Measurements from ENCODE around the gene WSCD2.
A peak's percentile ranks its signal among the peaks of the same experiment; 100 is the strongest.

WSCD2 gene

DNA sequence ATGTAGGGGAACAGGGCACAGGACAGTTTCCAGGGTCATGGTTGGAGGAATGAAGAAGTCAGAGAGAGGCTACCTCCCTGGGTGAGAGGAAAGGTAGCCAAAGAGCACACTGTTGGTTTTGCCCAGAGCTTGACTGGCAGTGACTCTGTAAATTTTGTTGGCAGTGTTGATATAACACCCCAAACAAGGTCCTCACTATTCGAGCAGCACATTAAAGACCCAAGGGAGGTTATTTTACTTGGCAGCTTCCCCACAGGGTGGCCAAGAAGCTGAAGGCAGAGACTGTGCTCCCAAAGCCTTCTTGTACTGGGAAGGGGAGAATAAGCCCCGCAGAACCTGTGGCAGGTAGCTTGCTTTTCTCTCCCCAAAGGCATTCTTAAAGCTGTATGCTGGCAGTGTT is 40.6 kb downstream of the WSCD2 start:
- DNase-seq = no peak

- DNase-seq = no peak
Measured at GRCh38 chr12:108170164-108170563, 41.1 kb downstream of the WSCD2 start.

DNA sequence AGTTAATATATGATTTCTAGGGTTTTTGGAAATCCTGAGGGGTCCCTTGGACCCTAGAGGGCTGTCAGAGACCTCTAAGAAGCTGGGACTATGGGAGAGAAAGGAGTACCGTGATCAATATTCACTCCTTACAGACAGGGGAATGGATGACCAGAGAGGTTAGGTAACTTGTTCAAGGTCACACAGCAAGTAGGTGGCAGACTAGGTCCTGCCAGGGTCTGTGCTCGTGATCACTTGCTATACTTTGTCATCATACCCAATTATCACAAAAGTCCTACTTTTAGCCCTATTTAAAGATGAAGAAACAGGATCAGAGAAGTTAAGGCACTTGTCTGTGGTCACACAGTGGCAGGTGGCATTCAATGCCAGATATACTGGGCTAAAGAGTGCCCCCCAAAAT is 42.9 kb downstream of the WSCD2 start:
- DNase-seq = no peak

- peak; percentile 82 to 84 for DNase-seq
Measured at GRCh38 chr12:108173160-108173559, 44.1 kb downstream of the WSCD2 start.

GRCh38 chr12:108173892-108174291 is 44.8 kb downstream of the WSCD2 start:
- DNase-seq = no peak

- DNase-seq = no peak
Measured at GRCh38 chr12:108174641-108175040, 45.6 kb downstream of the WSCD2 start.

GRCh38 chr12:108175310-108175709 is 46.2 kb downstream of the WSCD2 start:
- DNase-seq = peak; percentile 36 to 51

DNA sequence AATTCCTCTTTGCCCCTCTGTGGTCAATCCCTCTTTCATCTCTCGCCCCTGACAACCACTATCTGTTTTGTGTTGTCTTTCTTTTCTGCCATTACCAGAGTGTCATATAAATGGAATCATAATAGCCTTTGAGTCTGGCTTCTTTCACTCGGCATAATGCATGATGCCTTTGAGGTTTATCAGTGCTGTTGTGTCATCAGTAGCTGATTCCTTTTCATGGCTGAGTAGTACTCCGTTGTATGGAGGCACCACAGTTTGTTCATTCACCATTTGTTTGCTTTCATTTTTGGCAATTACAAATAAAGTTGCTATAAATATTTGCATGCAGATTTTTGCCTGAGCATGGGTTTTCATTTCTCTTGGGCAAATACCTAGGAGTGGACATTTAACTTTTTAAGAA is 47.2 kb downstream of the WSCD2 start:
- no peak for DNase-seq

- no peak for DNase-seq
Measured at GRCh38 chr12:108177131-108177530, 48.0 kb downstream of the WSCD2 start.

- DNase-seq = no peak
Measured at GRCh38 chr12:108179305-108179704, 50.2 kb downstream of the WSCD2 start.

GRCh38 chr12:108180255-108181094 is 51.4 kb downstream of the WSCD2 start:
- no peak for DNase-seq

- DNase-seq = no peak
Measured at GRCh38 chr12:108181095-108181454, 52.0 kb downstream of the WSCD2 start.

DNA sequence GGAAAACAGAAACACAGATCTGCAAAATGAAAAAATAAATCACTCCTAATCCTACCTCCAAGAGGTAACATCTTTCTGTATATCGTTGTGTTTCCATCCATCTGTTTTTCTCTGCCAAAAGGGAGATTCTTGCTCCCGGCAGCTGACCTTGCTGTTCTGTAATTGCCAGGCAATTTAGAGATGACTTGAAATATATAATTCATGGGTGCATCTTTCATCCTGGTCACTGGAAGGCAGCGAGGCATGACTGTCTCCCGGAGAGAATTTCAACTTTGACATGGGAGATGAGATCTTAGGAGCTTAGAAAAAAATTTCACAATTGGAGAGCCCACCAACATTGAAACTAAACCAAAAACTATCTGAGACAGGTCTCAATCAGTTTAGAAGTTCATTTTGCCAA is 53.0 kb downstream of the WSCD2 start:
- peak in 1 of 2 experiments; percentile 7 for DNase-seq

GRCh38 chr12:108185002-108185401 is 55.9 kb downstream of the WSCD2 start:
- no peak for DNase-seq

DNA sequence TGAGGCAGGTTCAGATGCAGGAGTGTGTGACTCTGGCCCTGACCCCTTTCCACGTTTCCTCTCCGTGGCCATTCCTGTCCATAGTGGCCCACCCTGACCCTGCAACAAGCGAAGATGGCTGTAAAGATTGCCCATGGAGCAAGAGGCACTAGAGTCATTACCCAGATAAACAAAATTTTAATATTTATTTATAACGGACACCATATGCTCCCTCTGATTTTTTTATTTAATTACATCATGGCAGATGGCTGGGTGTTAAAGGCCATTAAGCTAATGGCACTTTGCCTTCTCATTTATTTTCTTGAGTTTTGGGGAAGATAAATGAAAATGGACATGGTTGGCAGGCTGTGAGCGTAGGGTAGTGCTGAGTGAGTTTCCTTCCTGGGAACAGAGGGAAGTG is 58.7 kb downstream of the WSCD2 start:
- no peak for DNase-seq

DNA sequence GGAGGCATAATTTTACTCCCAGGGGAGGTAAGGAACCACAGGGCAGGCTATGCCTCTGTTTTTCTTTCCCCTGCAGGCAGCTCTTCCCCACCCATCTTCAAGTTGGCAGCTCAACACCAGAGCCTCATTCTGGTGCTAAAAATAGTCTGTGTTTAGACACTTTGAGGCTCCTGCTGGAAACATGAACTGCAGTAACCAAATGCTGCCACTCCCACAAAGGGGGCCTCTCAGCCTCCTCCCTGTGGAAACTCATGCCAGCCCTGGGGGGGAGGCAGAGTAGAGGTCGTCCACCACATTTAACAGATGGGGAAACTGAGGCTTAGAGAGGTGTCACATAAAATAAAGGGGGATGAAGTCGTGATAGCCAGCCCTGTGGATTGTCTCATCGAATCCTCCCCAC is 61.4 kb downstream of the WSCD2 start:
- peak; percentile 83 to 92 for DNase-seq

- peak in 1 of 2 experiments; percentile 92 for DNase-seq
Measured at GRCh38 chr12:108191086-108191485, 62.0 kb downstream of the WSCD2 start.

- peak; percentile 89 to 93 for DNase-seq
Measured at GRCh38 chr12:108191938-108192337, 62.9 kb downstream of the WSCD2 start.

GRCh38 chr12:108193493-108193892 is 64.4 kb downstream of the WSCD2 start:
- DNase-seq = no peak

GRCh38 chr12:108193917-108194316 is 64.8 kb downstream of the WSCD2 start:
- DNase-seq = peak; percentile 23 to 58

GRCh38 chr12:108194585-108194984 is 65.5 kb downstream of the WSCD2 start:
- DNase-seq = no peak

DNA sequence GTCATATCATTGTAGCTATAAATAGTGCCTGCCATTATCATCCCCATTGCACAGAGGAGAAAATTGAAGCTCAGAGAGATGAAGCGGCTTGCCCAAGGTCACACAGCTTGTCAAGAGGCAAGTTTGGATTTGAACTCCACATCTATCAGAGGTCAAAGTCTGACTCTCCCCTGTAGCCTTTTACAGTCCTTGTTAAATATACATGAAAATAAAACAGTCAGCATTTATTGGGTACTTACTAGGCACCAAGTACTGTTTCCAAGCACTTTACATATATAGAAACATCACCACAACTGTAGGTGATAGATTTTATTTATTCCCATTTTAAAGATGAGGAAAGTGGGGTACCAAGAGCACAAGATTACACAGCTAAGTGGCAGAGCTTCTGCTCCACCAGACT is 67.2 kb downstream of the WSCD2 start:
- DNase-seq = no peak

DNA sequence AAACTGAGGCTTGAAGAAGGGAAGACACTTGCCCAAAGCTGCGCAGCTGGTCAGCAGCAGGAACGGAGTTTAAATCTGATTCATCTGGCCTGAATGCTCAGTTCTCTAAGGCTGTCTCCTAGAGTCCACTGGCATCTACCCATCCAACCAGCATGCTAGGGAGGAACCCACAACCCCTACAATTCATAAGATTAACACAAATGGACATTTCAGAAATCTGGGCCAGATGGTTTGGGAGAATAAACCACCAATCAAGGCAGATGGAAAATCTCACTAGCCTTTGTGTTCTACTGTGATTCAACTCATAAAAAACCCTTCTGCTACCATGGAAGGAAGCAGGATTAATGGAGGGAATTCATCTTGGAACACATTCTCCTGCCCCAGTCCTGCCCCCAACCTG is 67.8 kb downstream of the WSCD2 start:
- DNase-seq = no peak

GRCh38 chr12:108198043-108198442 is 69.0 kb downstream of the WSCD2 start:
- no peak for DNase-seq

DNA sequence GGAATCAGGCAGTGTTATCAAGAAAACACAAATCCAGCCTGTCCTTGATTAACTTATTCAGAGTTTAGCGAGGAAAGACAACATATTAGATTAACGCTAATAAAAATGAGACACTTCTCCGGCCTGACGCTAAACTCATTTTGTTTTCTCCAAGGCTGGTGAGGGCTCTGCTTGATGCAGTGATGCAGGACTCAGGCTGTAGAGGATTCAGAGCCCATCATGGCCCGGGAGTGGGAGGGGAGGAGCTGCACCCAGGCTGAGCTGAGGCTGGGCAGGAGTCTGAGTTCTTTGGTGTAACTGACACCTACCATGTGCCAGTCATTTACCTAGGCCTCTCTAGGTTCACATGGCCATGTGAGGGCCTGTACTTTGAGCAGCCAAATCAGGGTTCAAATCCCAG is 70.0 kb downstream of the WSCD2 start:
- DNase-seq = no peak

Data from NCI-H187 (cell line).